MM.1S (cell line): ENCODE data around the gene GFRAL.

Experiments used
- EZH2 ChIP-seq: fragments of 300-600 bp; sonication (generic); optimal IDR thresholded peaks from 2 replicates; pipeline ENCODE3; 2017; ENCODE audit warnings: low read depth, mild to moderate bottlenecking, antibody characterized with exemption, low read length, mixed read lengths
- EZH2phosphoT487 ChIP-seq: fragments of 300-600 bp; sonication (generic); IDR thresholded peaks from 2 replicates; pipeline ENCODE4 v1.6.1; 2018; ENCODE audit warnings: antibody characterized with exemption, low read length
- TF ChIP-seq, protein P1 (sequence below): fragments of 300-600 bp; sonication (generic); IDR thresholded peaks from 2 replicates; pipeline ENCODE4 v1.5.1; 2016; ENCODE audit warnings: antibody characterized with exemption, low read length, mixed read lengths

DNA sequence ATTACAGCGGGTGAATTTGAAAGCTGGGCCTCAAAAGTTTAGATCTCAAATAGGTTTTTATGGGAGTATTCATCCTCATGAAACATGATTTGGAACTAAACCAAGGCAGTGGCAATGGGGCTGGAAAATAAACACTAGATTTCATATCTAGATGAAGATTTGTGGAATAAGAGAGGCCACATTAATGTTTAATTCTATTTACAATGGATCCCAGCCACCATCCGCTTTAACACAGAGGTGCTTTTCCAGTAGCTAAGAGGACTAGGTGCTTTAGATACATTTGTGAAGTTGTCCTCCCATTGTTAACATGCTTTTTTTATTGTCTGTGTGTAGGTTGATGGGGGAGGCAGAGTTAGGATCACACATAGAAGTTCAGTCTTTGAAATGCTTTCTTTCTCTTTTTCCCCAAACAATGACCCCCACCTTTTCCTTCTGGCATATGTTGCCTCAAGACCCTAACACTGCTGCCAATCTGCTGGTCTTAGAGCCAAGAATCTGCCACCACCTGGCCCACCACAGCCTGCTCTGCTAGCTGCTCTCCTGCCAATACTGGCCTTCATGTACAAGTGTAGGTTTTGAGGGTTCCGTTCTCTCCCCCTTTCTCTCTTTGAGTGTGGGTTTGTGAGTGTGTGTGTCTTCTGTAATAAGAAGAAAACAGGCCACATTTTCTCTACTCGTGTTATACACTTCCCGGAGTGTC is 27.8 kb upstream of the GFRAL start:
- TF ChIP-seq EZH2 (no peak), EZH2phosphoT487 (no peak)
- TF ChIP-seq, protein P1, sequence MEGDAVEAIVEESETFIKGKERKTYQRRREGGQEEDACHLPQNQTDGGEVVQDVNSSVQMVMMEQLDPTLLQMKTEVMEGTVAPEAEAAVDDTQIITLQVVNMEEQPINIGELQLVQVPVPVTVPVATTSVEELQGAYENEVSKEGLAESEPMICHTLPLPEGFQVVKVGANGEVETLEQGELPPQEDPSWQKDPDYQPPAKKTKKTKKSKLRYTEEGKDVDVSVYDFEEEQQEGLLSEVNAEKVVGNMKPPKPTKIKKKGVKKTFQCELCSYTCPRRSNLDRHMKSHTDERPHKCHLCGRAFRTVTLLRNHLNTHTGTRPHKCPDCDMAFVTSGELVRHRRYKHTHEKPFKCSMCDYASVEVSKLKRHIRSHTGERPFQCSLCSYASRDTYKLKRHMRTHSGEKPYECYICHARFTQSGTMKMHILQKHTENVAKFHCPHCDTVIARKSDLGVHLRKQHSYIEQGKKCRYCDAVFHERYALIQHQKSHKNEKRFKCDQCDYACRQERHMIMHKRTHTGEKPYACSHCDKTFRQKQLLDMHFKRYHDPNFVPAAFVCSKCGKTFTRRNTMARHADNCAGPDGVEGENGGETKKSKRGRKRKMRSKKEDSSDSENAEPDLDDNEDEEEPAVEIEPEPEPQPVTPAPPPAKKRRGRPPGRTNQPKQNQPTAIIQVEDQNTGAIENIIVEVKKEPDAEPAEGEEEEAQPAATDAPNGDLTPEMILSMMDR, result no peak
